ENCODE results near the gene POMT1.
"Not testable (repeated sequence)": the region's sequence is repeated elsewhere in the genome, so short reads cannot be mapped to it uniquely, and the experiment has no call there.

POMT1 gene

DNA sequence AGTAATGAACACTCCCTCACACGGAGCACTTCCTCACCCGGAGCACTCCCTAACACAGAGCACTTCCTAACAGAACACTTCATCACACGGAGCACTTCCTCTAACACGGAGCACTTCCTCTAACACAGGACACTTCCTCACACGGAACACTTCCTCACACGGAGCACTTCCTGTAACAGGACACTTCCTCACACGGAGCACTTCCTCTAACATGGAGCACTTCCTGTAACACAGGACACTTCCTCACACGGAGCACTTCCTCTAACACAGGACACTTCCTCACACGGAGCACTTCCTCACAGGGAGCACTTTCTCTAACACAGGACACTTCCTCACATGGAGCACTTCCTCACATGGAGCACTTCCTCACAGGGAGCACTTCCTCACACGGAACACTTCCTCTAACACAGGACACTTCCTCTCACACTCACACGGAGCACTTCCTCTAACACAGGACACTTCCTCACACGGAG is 12.9 kb downstream of the POMT1 start:
- 86 to 89% methylated on average over 12 of the region's 12 CpGs for WGBS, 2 experiments

DNA sequence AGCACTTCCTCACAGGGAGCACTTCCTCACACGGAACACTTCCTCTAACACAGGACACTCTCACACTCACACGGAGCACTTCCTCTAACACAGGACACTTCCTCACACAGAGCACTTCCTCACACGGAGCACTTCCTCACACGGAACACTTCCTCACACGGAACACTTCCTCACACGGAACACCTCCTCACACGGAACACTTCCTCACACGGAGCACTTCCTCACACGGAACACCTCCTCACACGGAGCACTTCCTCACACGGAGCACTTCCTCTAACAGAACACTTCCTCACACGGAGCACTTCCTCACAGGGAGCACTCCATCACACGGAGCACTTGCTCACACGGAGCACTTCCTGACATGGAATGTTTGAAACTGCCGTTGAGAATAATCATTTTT is 13.4 kb downstream of the POMT1 start:
- H3K4me1 ChIP-seq (ENCODE audit: control insufficient read depth, insufficient read depth, low read length): no peaks in the 10 kb centered on the region
- WGBS, 2 experiments: 88 to 90% methylated on average over 14 of the region's 15 CpGs
- H3K4me3 ChIP-seq (ENCODE audit: insufficient read depth, low read depth, low read length): no peak overlapping the region
- H3K27ac ChIP-seq (ENCODE audit: insufficient read depth, low read depth, low read length, poor library complexity, severe bottlenecking): no peak overlapping the region
- no peaks in the 10 kb centered on the region for H3K9me3 ChIP-seq (ENCODE audit: control insufficient read depth, low read length)
- no peaks in the 10 kb centered on the region for H3K27me3 ChIP-seq (ENCODE audit: control insufficient read depth, insufficient read depth, low read length, poor library complexity, severe bottlenecking)
- peaks cover 66% of the 10 kb centered on the region for H3K36me3 ChIP-seq (ENCODE audit: control insufficient read depth, insufficient read depth, low read length)

More for the DNA sequence above, 12.9 kb downstream of the POMT1 start:
- H3K9me3 ChIP-seq (ENCODE audit: control insufficient read depth, low read length); H3K27me3 ChIP-seq (ENCODE audit: control insufficient read depth, insufficient read depth, low read length, poor library complexity, severe bottlenecking); H3K4me3 ChIP-seq (ENCODE audit: insufficient read depth, low read depth, low read length); H3K4me1 ChIP-seq (ENCODE audit: control insufficient read depth, insufficient read depth, low read length); H3K27ac ChIP-seq (ENCODE audit: insufficient read depth, low read depth, low read length, poor library complexity, severe bottlenecking): not testable (repeated sequence)
- peaks cover 68% of the 10 kb centered on the region for H3K36me3 ChIP-seq (ENCODE audit: control insufficient read depth, insufficient read depth, low read length)

DNA sequence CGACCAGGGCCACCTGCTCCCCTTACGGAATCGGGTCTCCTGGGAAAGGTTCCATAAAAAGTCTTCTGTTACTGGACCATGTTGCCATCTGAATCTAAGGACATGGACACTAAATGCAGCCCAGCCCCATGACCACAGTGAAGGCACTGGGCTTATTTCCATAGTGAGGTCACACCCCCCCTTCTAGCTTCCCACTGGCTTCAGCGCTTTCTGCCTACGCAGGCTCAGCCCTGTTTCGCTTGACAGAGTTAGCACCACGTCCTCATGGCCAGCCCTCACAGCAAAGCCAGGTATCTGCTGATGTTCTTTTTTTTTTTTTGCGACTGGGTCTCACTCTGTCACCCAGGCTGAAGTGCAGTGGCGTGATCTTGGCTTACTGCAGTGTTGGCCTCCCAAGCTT is 14.2 kb downstream of the POMT1 start:
- H3K27me3 ChIP-seq (ENCODE audit: control insufficient read depth, insufficient read depth, low read length, poor library complexity, severe bottlenecking): no peaks in the 10 kb centered on the region
- no peak overlapping the region for H3K4me3 ChIP-seq (ENCODE audit: insufficient read depth, low read depth, low read length)
- 93 to 96% methylated on average over 9 of the region's 9 CpGs for WGBS, 2 experiments
- H3K36me3 ChIP-seq (ENCODE audit: control insufficient read depth, insufficient read depth, low read length): peaks cover 62% of the 10 kb centered on the region
- H3K4me1 ChIP-seq (ENCODE audit: control insufficient read depth, insufficient read depth, low read length): no peaks in the 10 kb centered on the region
- no peak overlapping the region for H3K27ac ChIP-seq (ENCODE audit: insufficient read depth, low read depth, low read length, poor library complexity, severe bottlenecking)
- no peaks in the 10 kb centered on the region for H3K9me3 ChIP-seq (ENCODE audit: control insufficient read depth, low read length)

DNA sequence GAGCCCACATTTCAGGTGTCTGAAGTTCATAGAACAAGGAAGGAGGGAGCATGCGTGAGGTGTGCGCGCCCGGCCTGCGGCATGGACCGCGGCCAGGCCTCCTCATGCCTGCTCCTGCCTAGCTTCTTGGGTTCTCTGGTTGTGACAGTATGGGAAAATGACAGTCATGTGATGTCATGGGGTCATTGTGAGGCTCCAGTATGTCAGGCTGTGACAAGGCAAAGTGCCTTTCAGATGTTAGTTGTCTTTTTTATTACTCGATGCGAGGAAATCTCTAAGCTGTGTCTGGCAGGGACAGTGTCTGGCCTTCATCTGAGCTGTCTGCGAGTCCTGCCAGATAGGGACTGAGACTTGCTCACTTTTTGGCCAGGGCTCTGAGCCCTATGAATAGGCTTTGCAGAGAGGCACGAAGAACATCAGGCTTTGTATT is 15.1 kb downstream of the POMT1 start:
- Histone ChIP-seq H3K4me3 (ENCODE audit: insufficient read depth, low read depth, low read length) (no peak overlapping the region), H3K9me3 (ENCODE audit: control insufficient read depth, low read length) (no peaks in the 10 kb centered on the region), H3K27ac (ENCODE audit: insufficient read depth, low read depth, low read length, poor library complexity, severe bottlenecking) (no peak overlapping the region), H3K36me3 (ENCODE audit: control insufficient read depth, insufficient read depth, low read length) (peaks cover 58% of the 10 kb centered on the region), H3K4me1 (ENCODE audit: control insufficient read depth, insufficient read depth, low read length) (no peaks in the 10 kb centered on the region), H3K27me3 (ENCODE audit: control insufficient read depth, insufficient read depth, low read length, poor library complexity, severe bottlenecking) (no peaks in the 10 kb centered on the region)
- 97 to 98% methylated on average over 11 of the region's 11 CpGs for WGBS, 2 experiments

DNA sequence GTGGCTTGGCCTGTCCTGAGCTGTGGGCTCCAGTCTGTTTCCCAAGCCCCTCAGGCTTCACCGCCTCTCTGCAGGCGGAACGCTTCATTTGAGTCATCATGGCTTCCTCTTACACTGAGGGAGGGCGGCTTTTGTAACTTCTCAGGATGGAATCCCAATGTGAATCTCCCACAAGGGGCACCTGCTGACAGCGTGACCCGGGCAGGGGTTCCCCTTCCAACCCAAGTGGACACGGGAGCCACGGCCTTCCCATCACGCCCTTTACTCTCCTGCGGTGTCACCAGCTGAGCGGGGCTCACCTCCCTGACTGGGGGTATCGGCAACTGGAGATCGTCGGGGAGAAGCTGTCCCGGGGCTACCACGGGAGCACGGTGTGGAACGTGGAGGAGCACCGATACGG is 15.8 kb downstream of the POMT1 start:
- H3K27me3 ChIP-seq (ENCODE audit: control insufficient read depth, insufficient read depth, low read length, poor library complexity, severe bottlenecking): no peaks in the 10 kb centered on the region
- peaks cover 58% of the 10 kb centered on the region for H3K36me3 ChIP-seq (ENCODE audit: control insufficient read depth, insufficient read depth, low read length)
- H3K27ac ChIP-seq (ENCODE audit: insufficient read depth, low read depth, low read length, poor library complexity, severe bottlenecking): no peak overlapping the region
- H3K4me3 ChIP-seq (ENCODE audit: insufficient read depth, low read depth, low read length): no peak overlapping the region
- WGBS, 2 experiments: 96% methylated on average over 20 of the region's 20 CpGs
- no peaks in the 10 kb centered on the region for H3K9me3 ChIP-seq (ENCODE audit: control insufficient read depth, low read length)
- no peaks in the 10 kb centered on the region for H3K4me1 ChIP-seq (ENCODE audit: control insufficient read depth, insufficient read depth, low read length)

DNA sequence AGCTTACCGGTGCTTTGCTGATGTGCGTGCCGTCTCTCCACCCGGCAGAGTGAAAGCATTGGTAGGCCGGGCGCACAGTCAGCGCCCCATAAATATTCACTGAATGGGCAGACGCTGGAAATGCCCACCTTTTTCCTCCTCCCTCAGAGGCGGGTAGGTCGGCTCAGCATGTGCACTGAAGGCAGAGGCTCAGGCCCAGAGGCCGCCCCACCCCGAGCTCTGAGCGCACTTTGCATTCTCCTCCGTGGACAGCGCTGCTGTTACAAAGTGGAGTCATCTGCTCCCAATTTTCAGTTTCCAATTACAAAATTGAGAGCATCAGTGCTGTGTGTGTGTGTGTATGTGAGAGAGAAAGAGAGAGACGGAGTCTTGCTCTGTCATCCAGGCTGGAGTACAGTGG is 17.8 kb downstream of the POMT1 start:
- Histone ChIP-seq H3K4me1 (ENCODE audit: control insufficient read depth, insufficient read depth, low read length) (no peaks in the 10 kb centered on the region), H3K36me3 (ENCODE audit: control insufficient read depth, insufficient read depth, low read length) (peaks cover 54% of the 10 kb centered on the region), H3K9me3 (ENCODE audit: control insufficient read depth, low read length) (no peaks in the 10 kb centered on the region), H3K27ac (ENCODE audit: insufficient read depth, low read depth, low read length, poor library complexity, severe bottlenecking) (no peak overlapping the region), H3K27me3 (ENCODE audit: control insufficient read depth, insufficient read depth, low read length, poor library complexity, severe bottlenecking) (no peaks in the 10 kb centered on the region), H3K4me3 (ENCODE audit: insufficient read depth, low read depth, low read length) (no peak overlapping the region)
- WGBS, 2 experiments: 84% methylated on average over 16 of the region's 16 CpGs

DNA sequence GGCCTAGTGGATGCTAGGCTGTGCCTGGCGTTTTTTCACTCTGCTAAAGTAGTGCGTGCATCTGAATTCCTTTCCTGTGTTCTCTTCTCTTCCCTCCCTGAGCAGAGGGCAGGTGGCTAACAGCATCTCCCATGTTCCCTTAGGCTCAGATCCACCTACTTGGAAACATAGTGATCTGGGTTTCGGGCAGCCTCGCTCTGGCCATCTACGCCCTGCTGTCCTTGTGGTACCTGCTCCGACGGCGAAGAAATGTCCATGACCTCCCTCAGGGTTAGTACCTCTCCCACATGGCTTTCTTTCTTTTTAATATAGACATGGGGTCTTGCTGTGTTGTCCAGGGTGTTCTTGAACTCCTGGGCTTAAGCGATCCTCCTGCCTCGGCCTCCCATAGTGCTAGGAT is 18.5 kb downstream of the POMT1 start:
- no peak overlapping the region for H3K4me3 ChIP-seq (ENCODE audit: insufficient read depth, low read depth, low read length)
- H3K9me3 ChIP-seq (ENCODE audit: control insufficient read depth, low read length): no peaks in the 10 kb centered on the region
- H3K4me1 ChIP-seq (ENCODE audit: control insufficient read depth, insufficient read depth, low read length): no peaks in the 10 kb centered on the region
- H3K36me3 ChIP-seq (ENCODE audit: control insufficient read depth, insufficient read depth, low read length): peaks cover 51% of the 10 kb centered on the region
- no peaks in the 10 kb centered on the region for H3K27me3 ChIP-seq (ENCODE audit: control insufficient read depth, insufficient read depth, low read length, poor library complexity, severe bottlenecking)
- H3K27ac ChIP-seq (ENCODE audit: insufficient read depth, low read depth, low read length, poor library complexity, severe bottlenecking): no peak overlapping the region
- WGBS, 2 experiments: 91 to 97% methylated on average over 10 of the region's 10 CpGs

DNA sequence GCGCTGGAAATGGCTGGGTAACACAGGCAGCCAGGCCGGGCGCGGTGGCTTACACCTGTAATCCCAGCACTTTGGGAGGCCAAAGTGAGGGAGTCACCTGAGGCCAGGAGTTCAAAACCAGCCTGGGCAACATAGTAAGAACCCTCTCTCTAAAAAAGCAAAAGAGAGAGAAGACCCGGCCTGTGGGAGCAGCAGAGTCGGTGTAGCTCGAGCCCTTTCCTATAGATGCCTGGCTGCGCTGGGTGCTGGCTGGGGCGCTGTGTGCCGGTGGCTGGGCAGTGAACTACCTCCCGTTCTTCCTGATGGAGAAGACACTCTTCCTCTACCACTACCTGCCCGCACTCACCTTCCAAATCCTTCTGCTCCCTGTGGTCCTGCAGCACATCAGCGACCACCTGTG is 19.1 kb downstream of the POMT1 start:
- 95% methylated on average over 13 of the region's 13 CpGs for WGBS, 2 experiments

DNA sequence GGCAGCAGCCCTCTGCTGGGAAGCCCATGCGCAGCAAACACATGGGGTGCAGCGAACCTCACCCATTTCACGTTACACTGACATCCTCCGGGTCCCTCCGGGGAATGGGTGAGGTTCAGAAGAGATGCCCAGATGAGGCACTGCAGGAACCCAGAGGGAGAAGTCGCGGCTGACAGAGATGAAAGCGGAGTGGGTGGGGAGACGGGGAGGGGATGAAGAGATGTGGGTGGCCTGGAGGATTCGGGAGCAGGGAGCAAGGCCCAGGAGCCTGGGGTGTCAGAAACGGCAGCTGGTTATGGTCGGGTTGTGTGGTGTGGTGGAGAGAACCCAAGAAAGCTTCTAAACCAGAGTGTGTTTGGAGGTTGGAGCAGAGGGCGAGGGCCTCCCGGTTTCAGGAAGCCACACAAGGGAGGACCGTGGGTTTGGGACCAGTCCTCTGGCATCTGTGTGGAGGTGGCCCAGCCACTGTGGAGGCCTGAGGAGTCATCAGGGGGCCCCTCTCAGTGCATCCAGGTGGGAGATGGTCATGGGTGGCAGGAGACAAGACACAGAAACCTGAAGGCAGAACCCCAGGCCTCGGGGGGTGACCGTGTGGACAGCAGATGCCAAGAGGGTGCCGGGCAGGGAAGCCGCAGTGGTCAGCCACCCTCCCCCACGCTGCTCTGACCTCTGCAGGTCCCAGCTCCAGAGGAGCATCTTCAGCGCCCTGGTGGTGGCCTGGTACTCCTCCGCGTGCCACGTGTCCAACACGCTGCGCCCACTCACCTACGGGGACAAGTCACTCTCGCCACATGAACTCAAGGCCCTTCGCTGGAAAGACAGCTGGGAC is 19.8 kb downstream of the POMT1 start:
- Histone ChIP-seq H3K36me3 (ENCODE audit: control insufficient read depth, insufficient read depth, low read length) (peaks cover 53% of the 10 kb centered on the region), H3K27ac (ENCODE audit: insufficient read depth, low read depth, low read length, poor library complexity, severe bottlenecking) (no peak overlapping the region), H3K27me3 (ENCODE audit: control insufficient read depth, insufficient read depth, low read length, poor library complexity, severe bottlenecking) (no peaks in the 10 kb centered on the region), H3K4me1 (ENCODE audit: control insufficient read depth, insufficient read depth, low read length) (no peaks in the 10 kb centered on the region), H3K4me3 (ENCODE audit: insufficient read depth, low read depth, low read length) (no peak overlapping the region), H3K9me3 (ENCODE audit: control insufficient read depth, low read length) (no peaks in the 10 kb centered on the region)
- WGBS, 2 experiments: 95 to 96% methylated on average over 29 of the region's 29 CpGs

More for the DNA sequence above, 19.1 kb downstream of the POMT1 start:
- no peaks in the 10 kb centered on the region for H3K4me1 ChIP-seq (ENCODE audit: control insufficient read depth, insufficient read depth, low read length)
- no peaks in the 10 kb centered on the region for H3K27me3 ChIP-seq (ENCODE audit: control insufficient read depth, insufficient read depth, low read length, poor library complexity, severe bottlenecking)
- peaks cover 51% of the 10 kb centered on the region for H3K36me3 ChIP-seq (ENCODE audit: control insufficient read depth, insufficient read depth, low read length)
- no peaks in the 10 kb centered on the region for H3K9me3 ChIP-seq (ENCODE audit: control insufficient read depth, low read length)
- H3K4me3 ChIP-seq (ENCODE audit: insufficient read depth, low read depth, low read length): no peak overlapping the region
- no peak overlapping the region for H3K27ac ChIP-seq (ENCODE audit: insufficient read depth, low read depth, low read length, poor library complexity, severe bottlenecking)

DNA sequence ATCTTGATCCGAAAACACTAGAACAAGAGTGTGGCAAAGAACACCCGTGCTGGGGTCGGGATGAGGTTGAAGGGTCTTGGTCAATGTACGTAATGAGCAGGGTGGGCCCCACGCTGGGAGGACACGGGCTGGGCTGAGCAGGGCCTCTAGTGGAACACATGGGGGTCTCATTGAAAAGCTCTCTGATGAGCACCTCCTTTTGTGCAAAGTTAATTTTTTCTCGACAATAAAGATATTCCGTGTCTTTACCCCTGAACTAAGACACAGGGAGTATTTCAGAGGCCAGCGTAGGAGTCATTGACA is 20.3 kb downstream of the POMT1 start:
- Histone ChIP-seq H3K27ac (ENCODE audit: insufficient read depth, low read depth, low read length, poor library complexity, severe bottlenecking) (no peak overlapping the region), H3K36me3 (ENCODE audit: control insufficient read depth, insufficient read depth, low read length) (peaks cover 53% of the 10 kb centered on the region), H3K27me3 (ENCODE audit: control insufficient read depth, insufficient read depth, low read length, poor library complexity, severe bottlenecking) (no peaks in the 10 kb centered on the region), H3K4me1 (ENCODE audit: control insufficient read depth, insufficient read depth, low read length) (no peaks in the 10 kb centered on the region), H3K9me3 (ENCODE audit: control insufficient read depth, low read length) (no peaks in the 10 kb centered on the region), H3K4me3 (ENCODE audit: insufficient read depth, low read depth, low read length) (no peak overlapping the region)
- WGBS, 2 experiments: 94 to 95% methylated on average over 9 of the region's 9 CpGs

Data from ectodermal cell (in vitro differentiated cells).